GM12872 (cell line): ENCODE data around the gene CACFD1.

Source experiments
- CTCF ChIP-seq: IDR thresholded peaks from 3 replicates; pipeline ENCODE4 v1.5.1; 2011; ENCODE audit warnings: low read depth, mild to moderate bottlenecking, low read length, moderate library complexity; ENCODE audit not compliant: insufficient read depth

CACFD1 gene

DNA sequence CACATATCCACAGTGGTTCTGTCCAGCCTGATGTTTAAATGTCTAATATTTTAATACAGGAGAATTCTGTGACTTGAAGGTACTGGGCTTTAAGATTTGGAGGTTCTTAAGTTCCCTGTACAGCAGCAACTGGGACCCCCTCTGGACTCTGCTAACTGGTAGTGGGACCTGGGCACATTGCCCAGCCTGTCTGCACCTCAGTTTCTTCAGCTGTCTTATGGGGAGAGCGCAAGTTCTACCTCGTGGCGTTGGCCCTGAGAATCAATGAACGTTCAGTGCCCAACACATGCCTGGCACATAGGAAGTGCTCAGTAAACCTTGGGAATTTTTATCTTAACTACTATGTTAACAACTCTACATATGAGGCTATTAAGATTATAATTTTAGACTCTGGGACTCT lies 17.7 kb downstream of the CACFD1 start:
- TF ChIP-seq CTCF, result no peak

DNA sequence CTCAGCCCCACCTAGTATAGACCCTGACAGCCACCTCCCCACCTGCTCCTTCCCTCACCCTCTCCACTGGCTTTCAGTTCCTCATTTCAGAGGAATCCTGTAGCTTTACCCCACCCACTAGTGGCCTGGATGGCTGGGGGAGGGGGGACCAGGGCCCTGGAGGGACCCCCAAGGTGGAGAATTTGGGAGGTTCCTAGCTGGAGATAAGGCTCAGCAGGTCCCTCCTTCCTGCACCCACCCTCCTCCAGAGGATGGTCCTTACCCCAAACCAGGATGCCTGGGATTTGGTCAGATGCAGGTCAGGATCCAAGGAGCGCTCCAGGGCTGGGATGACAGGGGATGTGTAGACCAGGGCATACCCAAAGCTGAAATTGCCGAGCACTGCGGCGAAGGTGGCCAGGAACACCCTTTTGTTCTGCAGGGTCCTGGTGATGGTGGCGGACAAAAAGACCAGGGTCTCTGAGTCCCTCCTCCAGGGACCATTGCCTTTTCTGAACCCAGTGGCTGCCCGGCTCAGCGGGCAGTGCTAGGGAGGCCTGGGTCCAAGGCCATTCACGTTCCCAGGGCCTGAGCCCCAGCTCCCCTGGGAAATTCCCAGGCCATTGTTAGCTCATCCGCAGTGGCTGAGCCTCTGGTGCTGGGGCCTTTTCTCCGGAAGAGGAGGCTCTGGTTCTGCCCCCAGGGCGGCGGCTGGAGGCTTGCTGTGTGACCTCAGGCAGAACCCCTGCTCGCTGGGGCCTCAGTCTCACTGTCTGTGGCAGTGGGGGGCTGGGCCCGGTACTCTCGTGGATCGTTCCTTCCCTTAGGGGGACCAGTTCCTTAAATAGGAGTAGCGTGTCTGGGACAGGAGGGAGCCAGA lies 18.4 kb downstream of the CACFD1 start:
- no peak for TF ChIP-seq CTCF

- no peak for TF ChIP-seq CTCF
Observed at GRCh38 chr9:133478851-133479711, 19.3 kb downstream of the CACFD1 start, which contains the start of gene SLC2A6. SLC2A6 (minus strand) TSS chr9:133479099; CDS start chr9:133479059, 40 bp downstream.

GRCh38 chr9:133483611-133484010 lies 23.8 kb downstream of the CACFD1 start:
- no peak for TF ChIP-seq CTCF

DNA sequence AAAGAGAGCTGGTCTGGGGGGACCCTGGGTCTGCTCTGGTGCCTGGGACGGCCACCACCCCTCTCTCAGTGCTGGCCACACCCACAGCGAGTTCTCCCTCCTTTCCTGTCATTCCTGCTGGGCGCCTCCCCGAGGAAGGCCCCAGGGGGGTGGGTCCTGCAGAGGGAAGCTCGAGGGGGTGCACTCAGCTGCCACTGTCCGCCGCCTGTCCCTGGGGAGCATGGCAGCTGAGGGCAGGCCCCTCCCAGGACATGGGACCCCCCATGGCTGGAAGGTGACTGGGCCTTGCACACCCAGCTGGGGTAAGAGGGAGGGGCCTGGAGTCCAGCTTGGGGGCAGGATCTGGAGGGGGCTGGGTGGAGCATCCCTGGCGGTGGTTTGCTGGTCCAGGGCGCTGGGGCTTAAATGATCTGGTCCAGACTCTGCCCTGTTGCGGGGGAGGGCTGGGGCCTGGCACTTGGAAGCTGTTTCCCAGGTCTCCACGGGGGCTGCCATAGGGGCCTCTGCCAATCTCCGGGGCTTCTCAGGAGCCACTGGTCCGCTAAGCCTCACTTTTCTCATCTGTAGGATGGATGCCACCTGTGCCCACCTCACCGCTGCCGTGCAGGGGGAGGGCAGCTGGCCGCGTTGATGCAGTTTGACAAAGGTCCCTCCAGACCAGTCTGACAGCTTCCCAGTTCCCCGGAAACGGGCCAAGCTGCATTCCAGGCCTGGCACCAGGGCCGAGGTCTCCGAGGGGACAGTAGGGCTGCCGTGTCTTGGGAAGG lies 25.1 kb downstream of the CACFD1 start:
- no peak for TF ChIP-seq CTCF

DNA sequence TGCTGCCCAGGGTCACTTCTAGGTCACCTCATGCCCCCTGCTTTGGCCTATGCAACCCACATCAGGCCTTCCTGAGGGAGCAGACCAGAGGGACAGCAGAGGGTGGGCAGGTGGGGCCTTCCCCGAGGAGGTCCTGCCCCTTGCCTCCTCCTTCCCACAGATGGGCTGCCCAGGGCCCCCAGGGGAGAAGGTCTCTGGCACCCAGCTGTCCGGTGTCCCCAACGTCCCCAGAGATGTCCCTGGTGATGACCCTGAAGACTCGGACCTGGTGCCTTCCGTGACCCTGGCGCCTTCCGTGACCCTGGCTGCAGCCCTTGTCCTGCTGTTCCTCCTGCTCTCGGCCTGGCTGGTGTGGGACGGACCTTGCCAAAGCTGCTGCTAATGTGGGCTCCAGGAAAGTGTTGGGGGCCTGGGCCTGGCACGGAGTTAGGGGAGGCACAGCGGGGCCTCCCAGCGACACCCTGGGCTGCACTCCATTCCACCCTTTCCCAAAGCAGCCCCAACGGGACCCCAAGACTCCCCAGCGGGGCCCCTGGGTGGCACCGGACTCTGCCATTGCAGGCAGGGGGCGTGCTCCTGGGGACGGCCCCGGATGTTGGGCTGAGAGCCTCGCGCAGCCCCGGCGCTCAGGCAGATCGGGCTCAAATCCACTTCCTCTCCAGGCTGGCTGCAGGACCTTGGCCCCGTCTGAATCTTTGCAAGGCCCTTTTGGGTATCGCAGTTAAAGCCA lies 25.9 kb downstream of the CACFD1 start:
- no peak for TF ChIP-seq CTCF
